ENCODE data around the gene CCL27.

The CCL27 gene

DNA sequence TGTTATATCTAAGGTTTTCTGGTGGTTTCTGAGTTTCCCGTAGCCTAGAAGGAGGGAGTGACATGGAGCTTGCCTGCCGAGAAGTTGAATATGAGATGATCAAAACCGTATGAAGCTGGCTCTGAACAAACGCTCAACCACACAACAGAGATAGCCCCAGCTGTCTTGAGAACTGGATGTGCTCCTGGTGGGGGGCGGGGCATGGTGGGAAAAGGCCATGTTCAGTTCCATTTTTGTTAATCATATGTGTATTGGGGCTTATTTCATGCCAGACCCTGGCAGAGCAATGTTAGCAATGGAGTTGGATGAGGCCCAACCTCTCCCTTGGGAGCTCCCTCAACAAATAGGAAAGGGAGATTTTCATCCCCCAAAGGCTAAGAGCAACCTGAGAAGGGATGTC lies 23.8 kb upstream of the CCL27 start:
- FAIRE-seq (no peak), DNase-seq (ENCODE audit: insufficient read length, low spot score) (no peak)
- TF ChIP-seq TAF1 (IDR thresholded peaks at IDR 0.05; ENCODE audit: low read depth, low read length) (no peak), PAX5 (IDR thresholded peaks at IDR 0.05; ENCODE audit: insufficient read depth, low read length, severe bottlenecking) (no peak), POLR2A (IDR thresholded peaks at IDR 0.05; ENCODE audit: low read depth, low read length) (no peak), POLR2AphosphoS5 (IDR thresholded peaks at IDR 0.05; ENCODE audit: low read depth, low read length) (no peak), POU2F2 (IDR thresholded peaks at IDR 0.05; ENCODE audit: low read depth, low read length) (no peak), SPI1 (IDR thresholded peaks at IDR 0.05; ENCODE audit: low read depth, low read length) (no peak)

DNA sequence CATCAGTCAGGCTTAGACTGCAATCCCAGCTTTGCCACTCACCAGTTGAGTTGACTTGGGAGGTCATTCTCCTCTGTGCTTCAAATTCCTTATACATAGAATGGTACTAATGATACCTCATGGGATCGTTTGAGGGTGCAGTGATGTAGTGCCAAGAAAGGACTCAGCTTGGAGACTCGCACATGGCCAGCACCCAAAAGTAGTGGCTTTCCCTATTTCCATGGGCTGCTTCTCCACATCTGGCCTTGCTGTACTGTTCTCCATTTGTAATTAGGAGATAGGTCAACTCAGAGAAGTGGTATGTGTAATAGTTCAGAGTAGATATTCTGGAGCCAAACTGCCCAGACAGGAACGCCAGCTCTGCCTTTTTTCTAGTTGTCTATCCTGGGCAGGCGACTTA lies 23.1 kb upstream of the CCL27 start:
- TF ChIP-seq POLR2AphosphoS5 (IDR thresholded peaks at IDR 0.05; ENCODE audit: low read depth, low read length), result no peak
- TF ChIP-seq SPI1 (IDR thresholded peaks at IDR 0.05; ENCODE audit: low read depth, low read length), result no peak
- TF ChIP-seq TAF1 (IDR thresholded peaks at IDR 0.05; ENCODE audit: low read depth, low read length), result no peak
- TF ChIP-seq POLR2A (IDR thresholded peaks at IDR 0.05; ENCODE audit: low read depth, low read length), result no peak
- no peak for TF ChIP-seq POU2F2 (IDR thresholded peaks at IDR 0.05; ENCODE audit: low read depth, low read length)
- no peak for TF ChIP-seq PAX5 (IDR thresholded peaks at IDR 0.05; ENCODE audit: insufficient read depth, low read length, severe bottlenecking)
- no peak for DNase-seq (ENCODE audit: insufficient read length, low spot score)
- no peak for FAIRE-seq

DNA sequence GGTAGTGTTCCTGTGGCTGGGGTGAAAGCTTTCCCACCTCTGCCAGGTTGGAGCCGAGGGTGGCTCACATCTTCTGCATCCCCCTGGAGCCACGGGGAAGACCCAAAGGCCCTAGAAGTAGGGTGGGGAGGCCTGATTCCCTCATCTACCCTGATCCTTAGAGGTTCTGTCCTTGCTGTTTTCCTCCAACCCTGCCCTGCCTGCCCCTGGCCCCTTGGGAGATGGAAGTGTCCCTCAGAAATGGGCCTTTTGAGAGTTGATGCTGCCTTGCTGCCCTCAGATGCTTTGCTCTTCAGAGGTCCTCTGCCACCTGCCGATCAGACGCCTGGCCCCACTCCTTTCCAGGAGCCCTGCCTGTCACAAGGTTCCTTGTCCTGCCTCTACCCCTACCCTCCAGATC lies 22.4 kb upstream of the CCL27 start:
- no peak for FAIRE-seq
- DNase-seq (ENCODE audit: insufficient read length, low spot score), result no peak
- TF ChIP-seq SPI1 (IDR thresholded peaks at IDR 0.05; ENCODE audit: low read depth, low read length) (no peak), POLR2AphosphoS5 (IDR thresholded peaks at IDR 0.05; ENCODE audit: low read depth, low read length) (no peak), POLR2A (IDR thresholded peaks at IDR 0.05; ENCODE audit: low read depth, low read length) (no peak), POU2F2 (IDR thresholded peaks at IDR 0.05; ENCODE audit: low read depth, low read length) (no peak)

DNA sequence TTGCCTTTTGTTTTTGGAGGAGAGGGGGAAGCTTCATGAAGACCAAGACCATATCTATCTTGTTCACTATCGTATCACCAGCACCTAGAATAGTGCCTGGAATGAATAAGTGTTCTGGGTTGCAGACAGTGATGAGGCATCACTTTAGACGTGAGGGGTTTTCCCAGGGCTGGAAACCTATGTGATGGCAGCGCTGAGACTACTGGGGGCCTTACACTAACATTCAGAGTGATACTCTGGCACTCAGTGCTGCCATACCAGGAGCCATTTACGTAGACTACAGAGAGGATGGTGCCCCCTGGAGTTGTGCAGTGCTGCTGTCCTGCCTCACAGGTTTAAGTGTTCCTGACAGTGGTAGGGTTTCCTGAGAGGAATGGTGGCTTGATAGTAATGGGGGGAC lies 21.7 kb upstream of the CCL27 start:
- no peak for TF ChIP-seq POLR2AphosphoS5 (IDR thresholded peaks at IDR 0.05; ENCODE audit: low read depth, low read length)
- TF ChIP-seq POU2F2 (IDR thresholded peaks at IDR 0.05; ENCODE audit: low read depth, low read length), result no peak
- TF ChIP-seq TAF1 (IDR thresholded peaks at IDR 0.05; ENCODE audit: low read depth, low read length), result no peak
- TF ChIP-seq POLR2A (IDR thresholded peaks at IDR 0.05; ENCODE audit: low read depth, low read length), result no peak
- no peak for TF ChIP-seq PAX5 (IDR thresholded peaks at IDR 0.05; ENCODE audit: insufficient read depth, low read length, severe bottlenecking)
- no peak for TF ChIP-seq SPI1 (IDR thresholded peaks at IDR 0.05; ENCODE audit: low read depth, low read length)
- FAIRE-seq (no peak), DNase-seq (ENCODE audit: insufficient read length, low spot score) (no peak)

DNA sequence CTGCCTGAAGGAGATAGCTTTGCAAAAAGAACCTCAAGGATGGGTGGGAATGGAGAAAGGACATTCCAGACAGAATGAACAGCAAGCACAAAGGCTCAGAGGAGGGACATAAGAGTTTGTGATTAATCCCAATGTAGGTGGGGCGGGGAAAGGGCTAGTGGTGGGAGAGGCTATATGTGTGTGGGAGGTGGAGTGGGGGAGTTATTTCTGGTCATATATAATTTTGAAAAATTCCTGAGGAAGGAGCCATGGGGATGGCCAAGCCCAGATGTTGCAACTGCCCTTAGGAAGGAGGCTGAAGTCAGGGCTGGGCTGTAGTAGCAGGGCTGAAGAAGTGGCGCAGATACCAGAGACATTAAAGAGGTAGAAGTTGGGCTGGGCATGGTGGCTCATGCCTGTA lies 13.4 kb upstream of the CCL27 start:
- FAIRE-seq (no peak), DNase-seq (ENCODE audit: insufficient read length, low spot score) (no peak)

DNA sequence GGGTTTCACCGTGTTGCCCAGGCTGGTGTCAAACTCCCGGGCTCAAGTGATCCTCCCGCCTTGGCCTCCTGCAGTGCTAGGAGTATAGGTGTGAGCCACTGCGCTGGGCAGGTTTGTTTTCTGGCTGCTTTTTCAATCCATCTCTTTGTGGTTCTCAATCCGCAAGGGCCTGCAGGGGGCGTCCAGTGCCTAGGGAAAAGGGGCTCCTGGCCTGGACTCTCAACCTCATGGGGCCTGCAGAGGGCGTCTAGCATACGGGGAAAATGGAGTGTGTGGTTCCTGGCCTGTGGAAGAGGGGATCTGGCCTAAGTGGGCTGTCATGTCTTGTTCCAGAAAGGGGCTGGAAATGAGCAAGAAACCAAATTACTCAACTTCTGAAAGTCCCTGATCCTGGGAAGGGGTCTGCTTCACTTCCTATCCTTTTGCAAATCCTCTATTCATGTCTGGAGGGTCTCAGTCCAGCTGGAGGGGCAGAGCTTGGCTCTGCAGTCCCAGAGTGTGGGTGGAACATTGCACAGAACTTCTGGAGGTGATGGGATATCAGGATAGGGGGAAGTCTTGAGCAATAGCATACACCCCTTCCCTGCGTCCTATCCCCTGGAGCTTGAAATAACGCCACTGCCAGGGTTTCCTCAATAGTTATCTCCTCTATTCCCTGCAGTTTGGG lies 12.7 kb upstream of the CCL27 start:
- TF ChIP-seq POLR2A (IDR thresholded peaks at IDR 0.05; ENCODE audit: low read depth, low read length) (no peak), POU2F2 (IDR thresholded peaks at IDR 0.05; ENCODE audit: low read depth, low read length) (no peak), PAX5 (IDR thresholded peaks at IDR 0.05; ENCODE audit: insufficient read depth, low read length, severe bottlenecking) (no peak)
- FAIRE-seq (no peak), DNase-seq (ENCODE audit: insufficient read length, low spot score) (peak; percentile 50)

More for the DNA sequence above, 13.4 kb upstream of the CCL27 start:
- TF ChIP-seq POLR2AphosphoS5 (IDR thresholded peaks at IDR 0.05; ENCODE audit: low read depth, low read length) (no peak), PAX5 (IDR thresholded peaks at IDR 0.05; ENCODE audit: insufficient read depth, low read length, severe bottlenecking) (no peak), SPI1 (IDR thresholded peaks at IDR 0.05; ENCODE audit: low read depth, low read length) (no peak)

DNA sequence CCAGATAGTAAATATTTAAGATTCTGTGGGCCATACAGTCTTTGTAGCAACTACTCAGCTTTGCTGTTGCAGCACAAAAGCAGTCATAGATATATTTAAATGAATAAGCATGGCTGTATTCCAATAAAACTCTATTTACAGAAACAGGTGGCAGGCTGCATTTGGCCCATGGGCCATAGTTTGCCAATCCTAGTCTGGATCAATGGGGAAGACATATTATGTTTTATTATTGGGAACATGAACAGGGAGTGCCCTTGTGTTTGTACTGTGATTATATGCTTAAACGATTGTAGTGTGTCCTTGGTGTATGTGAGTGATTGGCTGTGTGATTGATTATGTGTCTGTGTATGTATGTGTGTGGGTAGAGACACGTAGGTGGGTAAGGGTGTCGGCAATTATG lies 12.0 kb upstream of the CCL27 start:
- TF ChIP-seq PAX5 (IDR thresholded peaks at IDR 0.05; ENCODE audit: insufficient read depth, low read length, severe bottlenecking) (no peak), TAF1 (IDR thresholded peaks at IDR 0.05; ENCODE audit: low read depth, low read length) (no peak), SPI1 (IDR thresholded peaks at IDR 0.05; ENCODE audit: low read depth, low read length) (no peak), POLR2A (IDR thresholded peaks at IDR 0.05; ENCODE audit: low read depth, low read length) (no peak), POLR2AphosphoS5 (IDR thresholded peaks at IDR 0.05; ENCODE audit: low read depth, low read length) (no peak), POU2F2 (IDR thresholded peaks at IDR 0.05; ENCODE audit: low read depth, low read length) (no peak)
- FAIRE-seq (no peak), DNase-seq (ENCODE audit: insufficient read length, low spot score) (no peak)

DNA sequence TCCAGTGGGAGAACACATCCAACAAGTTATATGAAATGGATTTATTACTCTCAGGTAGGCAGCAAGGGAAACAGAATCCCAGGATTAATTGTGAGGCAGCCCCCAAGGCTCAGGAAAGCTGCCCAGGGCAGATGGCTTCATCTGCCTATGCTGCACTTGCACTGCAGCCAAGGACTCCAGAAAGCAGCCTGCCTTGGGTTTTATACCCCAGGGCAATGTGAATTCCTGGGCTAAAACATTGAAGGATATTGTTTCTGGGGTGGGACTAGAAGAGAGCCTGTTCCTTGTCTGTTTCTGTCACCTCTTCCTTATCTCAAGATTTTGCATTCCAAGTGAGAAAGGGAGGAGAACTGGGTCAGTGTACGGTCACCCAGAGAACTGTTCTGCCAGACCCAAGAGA lies 8.8 kb upstream of the CCL27 start:
- no peak for FAIRE-seq
- no peak for DNase-seq (ENCODE audit: insufficient read length, low spot score)
- TF ChIP-seq PAX5 (IDR thresholded peaks at IDR 0.05; ENCODE audit: insufficient read depth, low read length, severe bottlenecking) (no peak), POU2F2 (IDR thresholded peaks at IDR 0.05; ENCODE audit: low read depth, low read length) (no peak), TAF1 (IDR thresholded peaks at IDR 0.05; ENCODE audit: low read depth, low read length) (no peak), SPI1 (IDR thresholded peaks at IDR 0.05; ENCODE audit: low read depth, low read length) (no peak), POLR2AphosphoS5 (IDR thresholded peaks at IDR 0.05; ENCODE audit: low read depth, low read length) (no peak), POLR2A (IDR thresholded peaks at IDR 0.05; ENCODE audit: low read depth, low read length) (no peak)

DNA sequence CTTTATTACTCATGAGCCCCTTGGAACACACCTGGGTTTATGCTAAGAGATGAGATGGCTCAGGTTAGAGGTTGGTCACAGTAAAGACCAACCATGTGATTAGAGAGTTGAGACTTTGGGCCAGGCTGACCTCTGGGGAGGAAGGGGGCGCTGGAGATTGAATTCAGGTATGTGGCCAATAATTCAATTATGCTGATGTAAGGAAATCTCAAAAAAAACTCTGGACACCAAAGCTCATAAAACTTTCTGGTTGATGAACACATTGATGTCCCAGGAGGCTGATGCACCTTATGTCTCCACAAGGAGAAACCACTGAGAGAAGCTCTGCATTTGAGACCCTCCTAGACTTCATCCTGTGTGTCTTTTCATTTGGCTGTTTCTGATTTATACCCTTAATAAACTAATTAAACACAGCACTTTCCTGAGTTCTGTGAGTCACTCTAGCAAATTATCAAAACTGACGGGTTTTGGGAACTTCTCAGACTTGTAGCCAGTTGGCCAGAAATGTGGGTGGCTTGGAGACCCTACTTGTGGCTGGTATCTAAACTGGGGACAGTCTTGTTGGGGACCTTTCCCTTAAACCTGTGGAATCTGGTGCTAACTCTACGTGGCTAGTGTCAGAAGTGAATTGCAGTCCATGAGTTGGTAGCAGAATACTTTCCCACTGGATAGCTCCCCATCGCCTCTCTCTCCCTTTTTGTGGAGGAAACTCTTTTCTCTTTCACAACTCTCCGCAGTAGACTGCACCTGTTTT lies 7.5 kb upstream of the CCL27 start:
- DNase-seq (ENCODE audit: insufficient read length, low spot score) (no peak), FAIRE-seq (no peak)
- TF ChIP-seq POU2F2 (IDR thresholded peaks at IDR 0.05; ENCODE audit: low read depth, low read length), result no peak
- no peak for TF ChIP-seq TAF1 (IDR thresholded peaks at IDR 0.05; ENCODE audit: low read depth, low read length)
- TF ChIP-seq POLR2A (IDR thresholded peaks at IDR 0.05; ENCODE audit: low read depth, low read length), result no peak

Data from GM12891 (cell line).